GM08714 (cell line): Measurements from ENCODE around the gene THRB.
"Not testable (repeated sequence)": the region's sequence is repeated elsewhere in the genome, so short reads cannot be mapped to it uniquely, and the experiment has no call there.

Experiments
- H3K4me3 ChIP-seq: fragments of 200-500 bp; sonication (Bioruptor generic); 2 replicates; pipeline ENCODE4 v1.5.1; 2014; ENCODE audit warnings: mild to moderate bottlenecking, low read length, inconsistent platforms
- ZNF274 ChIP-seq: IDR thresholded peaks from 2 replicates; pipeline ENCODE4 v1.6.1; 2012; ENCODE audit warnings: mild to moderate bottlenecking, low read depth, low read length

Gene THRB

DNA sequence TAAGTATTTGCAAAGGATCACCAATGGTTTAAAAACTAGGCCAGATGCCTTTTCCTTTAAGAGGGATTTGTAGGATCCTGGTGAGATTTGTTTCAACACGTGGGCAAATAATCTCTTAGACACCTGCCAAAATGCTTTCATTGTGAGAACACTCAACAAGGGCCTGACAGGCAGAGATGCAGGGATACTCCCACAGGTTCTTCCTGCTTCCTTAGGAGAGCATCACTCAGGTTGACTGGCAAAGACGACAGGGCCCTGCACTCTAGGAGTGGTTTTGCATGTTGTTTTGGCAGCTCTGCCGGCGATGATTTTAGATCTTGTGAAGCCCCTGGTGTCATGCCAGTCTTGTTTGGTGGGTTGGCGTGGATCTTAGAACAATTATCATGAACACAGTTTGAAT lies 365.1 kb downstream of the THRB start:
- no peak overlapping the region for H3K4me3 ChIP-seq
- no peak for TF ChIP-seq ZNF274

- H3K4me3 ChIP-seq: no peak overlapping the region
- no peak for TF ChIP-seq ZNF274
Measured at GRCh38 chr3:24128199-24129005, 366.2 kb downstream of the THRB start.

DNA sequence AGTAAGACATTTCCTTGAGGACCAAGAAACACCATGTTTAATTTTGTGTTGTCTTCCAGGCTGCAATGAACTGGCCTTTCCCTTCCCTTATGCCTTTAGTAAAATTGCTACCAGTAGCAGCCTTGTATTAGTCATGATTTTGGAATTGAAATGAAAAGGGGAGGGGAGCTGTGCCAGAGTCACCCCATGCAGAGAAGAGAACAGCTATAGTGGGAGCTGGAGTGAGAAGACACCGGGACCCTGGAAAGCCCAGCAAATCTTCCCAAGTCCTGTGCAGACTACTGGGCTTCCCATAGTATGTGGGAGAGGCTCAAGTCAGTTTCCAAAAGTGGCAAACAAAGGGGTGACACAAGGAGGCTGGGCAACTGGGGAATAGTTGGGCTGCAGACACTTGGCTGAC lies 371.1 kb downstream of the THRB start:
- H3K4me3 ChIP-seq: no peak overlapping the region
- TF ChIP-seq ZNF274: no peak

- H3K4me3 ChIP-seq: no peak overlapping the region
- no peak for TF ChIP-seq ZNF274
Measured at GRCh38 chr3:24120434-24120833, 374.2 kb downstream of the THRB start.

DNA sequence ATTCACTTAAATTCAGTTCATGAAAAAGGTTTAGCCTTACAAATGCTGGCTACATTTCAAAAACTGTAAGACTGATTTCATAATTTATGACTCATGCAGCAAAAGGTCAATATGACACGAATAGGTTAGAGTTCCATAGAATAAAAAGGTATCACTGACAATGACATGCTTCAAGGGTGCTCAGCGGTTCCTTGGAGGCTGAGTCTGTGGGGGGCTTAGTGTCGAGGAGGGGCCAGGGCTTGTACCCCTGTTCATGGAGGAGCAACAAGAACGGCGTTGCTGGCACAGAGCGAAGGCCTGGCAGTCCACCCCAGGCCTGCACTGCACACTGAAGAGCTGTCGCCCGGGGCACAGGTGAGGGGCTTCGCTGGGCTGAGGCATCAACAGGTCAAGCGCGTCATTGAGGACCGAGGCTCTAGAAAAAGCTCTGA lies 375.3 kb downstream of the THRB start:
- no peak for TF ChIP-seq ZNF274
- H3K4me3 ChIP-seq: no peak overlapping the region

GRCh38 chr3:24117508-24117907 lies 377.1 kb downstream of the THRB start:
- no peak for TF ChIP-seq ZNF274

GRCh38 chr3:24111711-24112110 lies 382.9 kb downstream of the THRB start:
- no peak for TF ChIP-seq ZNF274
- H3K4me3 ChIP-seq: no peak overlapping the region

More at GRCh38 chr3:24117508-24117907, 377.1 kb downstream of the THRB start:
- no peak overlapping the region for H3K4me3 ChIP-seq

DNA sequence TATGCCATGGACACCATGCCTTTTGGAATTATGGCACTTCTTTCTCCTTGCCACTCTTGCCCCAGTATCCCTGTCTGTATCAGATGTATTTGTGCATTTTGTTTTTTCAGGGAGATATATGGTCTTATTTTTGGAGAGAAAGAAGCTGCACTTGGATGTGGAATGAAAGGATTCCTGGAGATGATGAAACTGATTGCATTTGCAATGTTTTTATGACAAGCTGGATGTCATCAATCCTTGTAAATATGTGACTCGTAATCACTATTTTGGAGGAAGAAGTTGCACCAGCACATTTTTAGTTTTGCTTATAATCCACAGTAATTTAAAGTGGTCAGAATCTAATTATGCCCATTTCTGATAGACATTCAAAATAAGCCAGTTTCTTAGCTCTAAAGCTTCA lies 384.6 kb downstream of the THRB start:
- TF ChIP-seq ZNF274: no peak
- no peak overlapping the region for H3K4me3 ChIP-seq

GRCh38 chr3:24101676-24102168 lies 392.9 kb downstream of the THRB start:
- no peak overlapping the region for H3K4me3 ChIP-seq
- TF ChIP-seq ZNF274: no peak

- H3K4me3 ChIP-seq: no peak overlapping the region
- no peak for TF ChIP-seq ZNF274
Measured at GRCh38 chr3:24100696-24101402, 393.8 kb downstream of the THRB start.

GRCh38 chr3:24096695-24097290 lies 397.9 kb downstream of the THRB start:
- TF ChIP-seq ZNF274: no peak
- no peak overlapping the region for H3K4me3 ChIP-seq

- TF ChIP-seq ZNF274: no peak
- no peak overlapping the region for H3K4me3 ChIP-seq
Measured at GRCh38 chr3:24096271-24096670, 398.4 kb downstream of the THRB start.

GRCh38 chr3:24094818-24095217 lies 399.8 kb downstream of the THRB start:
- H3K4me3 ChIP-seq: not testable (repeated sequence)

GRCh38 chr3:24088782-24089181 lies 405.9 kb downstream of the THRB start:
- H3K4me3 ChIP-seq: no peak overlapping the region
- no peak for TF ChIP-seq ZNF274

- no peak overlapping the region for H3K4me3 ChIP-seq
- TF ChIP-seq ZNF274: no peak
Measured at GRCh38 chr3:24087469-24087868, 407.2 kb downstream of the THRB start.
